NCI-H2171 treated with DMSO at 0.1 percent for 48 hours (cell line): ENCODE data around the gene PLCG1.
"Not testable (repeated sequence)": the region's sequence is repeated elsewhere in the genome, so short reads cannot be mapped to it uniquely, and the experiment has no call there.

ENCODE experiments used
- DNase-seq: peaks from one replicate; lab custom pipeline; 2025; lab: John Stamatoyannopoulos, UW

The PLCG1 gene

GRCh38 chr20:41136680-41137613 lies at the start of gene PLCG1:
Gene PLCG1, plus strand, starts transcription at chr20:41137543. Its CDS starts 99 bp downstream, at chr20:41137642.
- DNase-seq = peak; percentile 86

- no peak for DNase-seq
Measured at GRCh38 chr20:41087777-41088176, 49.6 kb upstream of the PLCG1 start.

GRCh38 chr20:41089555-41089954 lies 47.8 kb upstream of the PLCG1 start:
- DNase-seq = no peak

GRCh38 chr20:41091927-41092326 lies 45.4 kb upstream of the PLCG1 start:
- no peak for DNase-seq

- no peak for DNase-seq
Measured at GRCh38 chr20:41094353-41095055, 42.8 kb upstream of the PLCG1 start.

- DNase-seq = peak; percentile 66
Measured at GRCh38 chr20:41095110-41095969, 42.0 kb upstream of the PLCG1 start.

- no peak for DNase-seq
Measured at GRCh38 chr20:41098703-41099250, 38.6 kb upstream of the PLCG1 start.

GRCh38 chr20:41100001-41100480 lies 37.3 kb upstream of the PLCG1 start:
- DNase-seq = no peak

- no peak for DNase-seq
Measured at GRCh38 chr20:41101660-41102059, 35.7 kb upstream of the PLCG1 start.

- DNase-seq = no peak
Measured at GRCh38 chr20:41108531-41108930, 28.8 kb upstream of the PLCG1 start.

GRCh38 chr20:41110012-41110411 lies 27.3 kb upstream of the PLCG1 start:
- no peak for DNase-seq

GRCh38 chr20:41110930-41111577 lies 26.3 kb upstream of the PLCG1 start:
- DNase-seq = no peak

GRCh38 chr20:41111578-41111951 lies 25.8 kb upstream of the PLCG1 start:
- no peak for DNase-seq

- no peak for DNase-seq
Measured at GRCh38 chr20:41116282-41116956, 20.9 kb upstream of the PLCG1 start.

GRCh38 chr20:41118159-41118558 lies 19.2 kb upstream of the PLCG1 start:
- DNase-seq = not testable (repeated sequence)

- DNase-seq = no peak
Measured at GRCh38 chr20:41118632-41119031, 18.7 kb upstream of the PLCG1 start.

- no peak for DNase-seq
Measured at GRCh38 chr20:41119614-41120561, 17.5 kb upstream of the PLCG1 start.

- DNase-seq = no peak
Measured at GRCh38 chr20:41121399-41121798, 15.9 kb upstream of the PLCG1 start.

GRCh38 chr20:41123631-41124030 lies 13.7 kb upstream of the PLCG1 start:
- DNase-seq = no peak
